Measurements from ENCODE around the gene IFT22. TPM values are rescaled to one million over a fixed set of nuclear protein-coding genes. Genes with fewer than 3 reads are reported as not detected.
"Not testable (repeated sequence)": the region's sequence is repeated elsewhere in the genome, so short reads cannot be mapped to it uniquely, and the experiment has no call there.

The IFT22 gene
- 10 to 100 TPM; 12.6 to 23.3 (median 14.2) TPM for polyA plus RNA-seq

- WGBS, 3 donors, result 1% methylated on average over 69 of the region's 69 CpGs
- H3K27ac ChIP-seq (ENCODE audit: low read depth, low read length), result no peak within 1 kb of the TSS
These were observed at the start of gene IFT22 for GRCh38 chr7:101321491-101322401. Gene IFT22, minus strand, starts transcription at chr7:101321812. Its CDS starts 103 bp downstream, at chr7:101321709.

GRCh38 chr7:101370836-101371235 lies 49.2 kb upstream of the IFT22 start:
- WGBS, 3 donors, result 33 to 48% (median 41%) methylated on average over 5 of the region's 5 CpGs
- no peak overlapping the region for H3K27ac ChIP-seq (ENCODE audit: low read depth, low read length)

- WGBS, 3 donors, result 73 to 90% (median 79%) methylated on average over 8 of the region's 8 CpGs
- no peak overlapping the region for H3K27ac ChIP-seq (ENCODE audit: low read depth, low read length)
These were observed 47.0 kb upstream of the IFT22 start for GRCh38 chr7:101368422-101369165.

- WGBS, 3 donors, result 68 to 91% (median 84%) methylated on average over 1 of the region's 1 CpG
- no peak overlapping the region for H3K27ac ChIP-seq (ENCODE audit: low read depth, low read length)
These were observed 46.1 kb upstream of the IFT22 start for GRCh38 chr7:101367676-101368075.

- 84 to 95% (median 92%) methylated on average over 2 of the region's 2 CpGs for WGBS, 3 donors
- H3K27ac ChIP-seq (ENCODE audit: low read depth, low read length), result no peak overlapping the region
These were observed 44.3 kb upstream of the IFT22 start for GRCh38 chr7:101365956-101366355.

- H3K27ac ChIP-seq (ENCODE audit: low read depth, low read length), result no peak overlapping the region
- 2 to 3% (median 2%) methylated on average over 52 of the region's 52 CpGs for WGBS, 3 donors
These were observed 42.2 kb upstream of the IFT22 start for GRCh38 chr7:101363734-101364374.

GRCh38 chr7:101363196-101363733 lies 41.7 kb upstream of the IFT22 start:
- H3K27ac ChIP-seq (ENCODE audit: low read depth, low read length), result no peak overlapping the region
- 1 to 3% (median 2%) methylated on average over 19 to 43 of the region's 46 CpGs for whole genome bisulfite sequencing, 3 donors

- 12 to 14% (median 13%) methylated on average over 65 to 76 of the region's 76 CpGs for WGBS, 3 donors
- no peak within 1 kb of the TSS for H3K27ac ChIP-seq (ENCODE audit: low read depth, low read length)
These were observed 41.0 kb upstream of the IFT22 start, which contains the start of gene COL26A1 for GRCh38 chr7:101362334-101363195. Gene COL26A1, plus strand, starts transcription at chr7:101362875. Its CDS starts 158 bp downstream, at chr7:101363033.

GRCh38 chr7:101357433-101357832 lies 35.8 kb upstream of the IFT22 start:
- 51 to 78% (median 57%) methylated on average over 7 of the region's 7 CpGs for WGBS, 3 donors
- no peak overlapping the region for H3K27ac ChIP-seq (ENCODE audit: low read depth, low read length)

- 43 to 79% (median 73%) methylated on average over 2 of the region's 2 CpGs for WGBS, 3 donors
- H3K27ac ChIP-seq (ENCODE audit: low read depth, low read length), result no peak overlapping the region
These were observed 31.3 kb upstream of the IFT22 start for GRCh38 chr7:101352920-101353308.

GRCh38 chr7:101349300-101349699 lies 27.7 kb upstream of the IFT22 start:
- WGBS, 3 donors, result 73 to 80% (median 77%) methylated on average over 12 of the region's 12 CpGs
- H3K27ac ChIP-seq (ENCODE audit: low read depth, low read length), result not testable (repeated sequence)

- not testable (repeated sequence) for H3K27ac ChIP-seq (ENCODE audit: low read depth, low read length)
These were observed 26.9 kb upstream of the IFT22 start for GRCh38 chr7:101348456-101349067.

GRCh38 chr7:101347477-101347876 lies 25.9 kb upstream of the IFT22 start:
- WGBS, 3 donors, result 91 to 94% (median 94%) methylated on average over 15 of the region's 15 CpGs
- H3K27ac ChIP-seq (ENCODE audit: low read depth, low read length), result no peak overlapping the region

More at GRCh38 chr7:101348456-101349067, 26.9 kb upstream of the IFT22 start:
- WGBS, 3 donors, result 90 to 94% (median 92%) methylated on average over 17 to 25 of the region's 32 CpGs

GRCh38 chr7:101342892-101343291 lies 21.3 kb upstream of the IFT22 start:
- no peak overlapping the region for H3K27ac ChIP-seq (ENCODE audit: low read depth, low read length)
- 80 to 92% (median 83%) methylated on average over 7 of the region's 7 CpGs for WGBS, 3 donors

- H3K27ac ChIP-seq (ENCODE audit: low read depth, low read length), result no peak overlapping the region
- 79 to 90% (median 89%) methylated on average over 14 of the region's 14 CpGs for WGBS, 3 donors
These were observed 18.8 kb upstream of the IFT22 start for GRCh38 chr7:101340379-101340778.

- 67 to 72% (median 67%) methylated on average over 5 of the region's 5 CpGs for WGBS, 3 donors
These were observed 12.3 kb upstream of the IFT22 start for GRCh38 chr7:101333912-101334311.

GRCh38 chr7:101332026-101332425 lies 10.4 kb upstream of the IFT22 start:
- no peak overlapping the region for H3K27ac ChIP-seq (ENCODE audit: low read depth, low read length)
- WGBS, 3 donors, result 92 to 96% (median 94%) methylated on average over 8 of the region's 8 CpGs

More at GRCh38 chr7:101333912-101334311, 12.3 kb upstream of the IFT22 start:
- H3K27ac ChIP-seq (ENCODE audit: low read depth, low read length), result no peak overlapping the region

Data from adipose tissue (tissue), 3 donors.